Pulmonary artery endothelial cell (primary cell): Measurements from ENCODE around the gene GAS2. TPM values are rescaled to one million over a fixed set of nuclear protein-coding genes. Genes with fewer than 3 reads are reported as not detected.

ENCODE experiments used
- total RNA-seq: library from RNA; depleted of rRNA; stranded (reverse); fragments of >200 nt; gene quantifications from 2 replicates; pipeline ENCODE4 v1.2.3, GENCODE V29; 2014

GAS2 gene
- total RNA-seq, 1 donor from 2014 or later = 0.53 TPM

Other genes with a start within 250 kb of the GAS2 start
- 13.3 and 13.5 TPM in 2 replicates for gene FANCF, start 40.8 kb upstream of the GAS2 start, total RNA-seq
- 15.8 and 23.6 TPM in 2 replicates for gene SVIP, start 163.2 kb downstream of the GAS2 start, total RNA-seq
- gene CCDC179, start 193.9 kb downstream of the GAS2 start, total RNA-seq = not detected in 2 replicates